GM12878 (cell line): Measurements from ENCODE around the gene DCAF15. TPM values are rescaled to one million over a fixed set of nuclear protein-coding genes. Genes with fewer than 3 reads are reported as not detected.

Experiments
- CUX1 ChIP-seq: IDR thresholded peaks from 2 replicates; pipeline ENCODE4 v1.6.1; 2012; ENCODE audit warnings: improper control_type of control experiment, low read depth, low read length; ENCODE audit not compliant: insufficient replicate concordance
- NFIC ChIP-seq: IDR thresholded peaks from 2 replicates; pipeline ENCODE4 v1.6.1; 2012; ENCODE audit warnings: low read depth, mild to moderate bottlenecking, inconsistent platforms, low read length, moderate library complexity
- RELA ChIP-seq: fragments of 450-650 bp; IDR thresholded peaks from 2 replicates; pipeline ENCODE4 v1.8.0; 2014; ENCODE audit warnings: borderline replicate concordance; ENCODE audit not compliant: partially characterized antibody
- ZBTB40 ChIP-seq: fragments of 450-650 bp; IDR thresholded peaks from 2 replicates; pipeline ENCODE4 v1.6.1; 2016; ENCODE audit warnings: mild to moderate bottlenecking, moderate library complexity, borderline replicate concordance
- polyA plus RNA-seq, 11 experiments: library from polyadenylated mRNA; depleted of rRNA in 4 of 11; unstranded in 6 of 11; stranded (reverse) in 5 of 11; fragments of >200 nt; fragmentation: Nextera tagmentation in 4 of 11; fragmentation: Illumina TruSeq in 1 of 11; extraction: Ambion mirVana in 4 of 11; extraction: Trizol in 1 of 11; gene quantifications; 1 replicate in 1 of 11; 2 replicates in 10 of 11; pipeline versions ENCODE4 v1.2.1 to v1.2.3, GENCODE V29; 2011 to 2016; ENCODE audit warnings: inconsistent platforms in 2 of 11, missing spikeins in 2 of 11, low read depth in 1 of 11
- total RNA-seq, 4 experiments: library from RNA; depleted of rRNA in 3 of 4; stranded (reverse); fragments of >200 nt in 3 of 4; fragmentation: Illumina TruSeq in 1 of 4; extraction: Trizol in 1 of 4; gene quantifications; 2 replicates each; pipeline versions ENCODE4 v1.2.1 to v1.2.3, GENCODE V29; 2013 to 2021

The DCAF15 gene
- total and polyA plus RNA-seq, 10 of the 15 experiments (the other 5 are each of a cell fraction or from before 2014, with no cell fraction given), result 0.16 to 63.4 (median 26.6) TPM

- TF ChIP-seq CUX1 (no peak), RELA (no peak), ZBTB40 (no peak), NFIC (no peak)
- TF ChIP-seq, all 136 proteins: peak for 1
Observed at GRCh38 chr19:13942023-13942684, 10.2 kb upstream of the DCAF15 start (continued).
